IPS-11a (cell line): ENCODE measurements around the gene SSR2.

Source experiments
- H3K4me3 ChIP-seq: one replicate; pipeline ENCODE4 v1.5.1; 2013; ENCODE audit warnings: low read depth, low read length, control low read depth

Gene SSR2

DNA sequence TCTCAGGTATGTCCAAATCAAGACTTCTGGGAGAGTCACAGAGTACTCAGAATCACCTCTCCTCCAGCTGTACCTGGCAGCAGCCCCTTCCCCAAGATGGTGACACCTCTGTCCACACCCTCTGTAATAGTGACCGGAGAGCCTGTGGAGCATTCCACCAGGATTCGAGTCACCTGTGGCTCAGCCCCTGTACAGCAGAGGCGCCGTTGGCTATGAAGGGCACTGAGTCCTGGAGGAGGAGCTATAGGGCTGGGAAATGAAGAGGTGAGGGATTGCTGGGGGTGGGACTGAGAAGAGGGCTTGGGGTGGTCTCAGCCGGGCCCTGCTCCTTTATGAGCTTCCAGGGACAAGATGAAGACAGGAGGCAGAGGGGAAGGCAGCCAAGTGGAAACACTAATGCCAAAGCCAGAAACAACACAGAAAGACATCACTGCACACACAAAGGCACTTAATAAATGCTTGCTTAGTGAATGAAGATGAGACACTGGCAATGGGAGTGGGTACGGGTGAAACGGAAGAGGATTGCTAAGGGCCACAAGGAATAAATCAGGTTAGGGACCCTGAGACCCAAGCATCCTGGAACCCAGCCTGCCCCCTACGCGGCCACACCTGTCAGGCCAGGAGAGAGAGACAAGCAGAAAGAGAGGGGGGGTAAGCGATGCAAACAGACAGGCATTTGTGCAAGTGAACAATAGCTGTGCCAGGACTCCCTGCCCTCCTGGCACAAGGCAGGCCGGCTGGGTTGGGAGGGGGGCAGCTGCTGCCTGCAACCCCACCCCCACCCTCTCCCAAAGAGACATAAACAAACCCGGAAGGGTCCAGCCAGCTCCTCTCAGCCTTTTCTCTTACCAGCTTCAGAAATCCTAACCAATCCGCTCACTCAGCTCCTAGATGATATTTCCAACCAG lies 46.3 kb downstream of the SSR2 start:
- H3K4me3 ChIP-seq: no peak overlapping the region

DNA sequence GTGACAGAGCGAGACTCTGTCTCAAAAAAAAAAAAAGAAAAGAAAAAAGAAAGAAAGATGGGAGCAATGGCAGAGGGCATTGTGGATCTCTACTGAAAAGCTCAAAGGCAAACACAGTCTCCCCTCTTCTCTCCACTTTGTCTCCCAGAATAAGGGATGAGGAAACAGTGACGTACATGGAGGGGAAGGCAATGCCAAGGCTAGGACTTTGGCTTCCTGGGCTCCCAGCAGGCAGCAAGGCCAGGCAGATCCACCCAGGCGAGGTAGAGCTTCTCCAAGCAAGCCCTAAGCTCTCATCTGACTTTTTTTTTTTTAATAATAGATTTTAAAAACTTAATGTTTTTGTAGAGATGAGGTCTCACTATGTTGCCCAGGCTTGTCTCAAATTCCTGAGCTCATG lies 47.0 kb downstream of the SSR2 start:
- no peak overlapping the region for H3K4me3 ChIP-seq

DNA sequence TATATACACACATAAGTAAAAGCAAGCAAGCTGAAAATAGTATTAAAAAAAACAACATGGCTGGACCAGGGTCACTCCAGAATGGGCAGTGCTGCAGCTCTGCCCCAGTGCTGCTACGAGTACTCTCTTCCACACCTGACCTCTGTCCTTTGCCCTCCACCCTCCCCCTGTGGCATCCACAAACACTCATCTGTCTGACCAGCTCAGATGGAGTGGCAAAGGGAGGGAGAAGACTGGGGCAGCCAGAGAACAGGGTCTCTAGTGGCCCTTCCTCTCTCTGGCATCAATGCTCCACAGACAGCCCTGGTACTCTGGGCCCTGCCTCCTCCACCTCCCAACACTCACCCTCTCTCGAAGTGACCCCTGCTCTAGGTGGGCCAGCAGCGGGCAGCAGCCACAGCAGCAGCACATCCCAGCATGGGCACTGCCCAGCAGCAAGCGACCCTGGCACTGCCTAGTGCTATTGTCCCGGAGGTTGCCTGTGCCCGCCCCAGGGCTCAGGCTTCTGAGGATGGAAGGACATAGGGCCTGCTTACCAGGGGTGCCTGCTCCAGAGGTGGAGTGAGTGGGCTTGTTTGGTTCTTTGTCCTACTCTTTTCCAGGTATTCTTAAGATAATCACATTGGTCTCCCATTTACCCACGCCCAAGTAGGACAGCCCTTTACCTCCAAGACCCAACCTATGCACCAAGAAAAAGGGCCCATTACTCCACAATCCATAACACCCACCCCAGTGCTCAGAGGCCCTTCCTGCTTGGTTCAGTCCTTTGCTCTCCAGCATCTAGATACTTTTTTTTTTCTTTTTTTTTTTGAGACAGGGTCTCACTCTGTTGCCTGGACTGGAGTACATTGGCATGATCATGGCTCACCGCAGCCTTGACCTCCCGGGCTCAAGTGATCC lies 48.6 kb downstream of the SSR2 start:
- no peak overlapping the region for H3K4me3 ChIP-seq

DNA sequence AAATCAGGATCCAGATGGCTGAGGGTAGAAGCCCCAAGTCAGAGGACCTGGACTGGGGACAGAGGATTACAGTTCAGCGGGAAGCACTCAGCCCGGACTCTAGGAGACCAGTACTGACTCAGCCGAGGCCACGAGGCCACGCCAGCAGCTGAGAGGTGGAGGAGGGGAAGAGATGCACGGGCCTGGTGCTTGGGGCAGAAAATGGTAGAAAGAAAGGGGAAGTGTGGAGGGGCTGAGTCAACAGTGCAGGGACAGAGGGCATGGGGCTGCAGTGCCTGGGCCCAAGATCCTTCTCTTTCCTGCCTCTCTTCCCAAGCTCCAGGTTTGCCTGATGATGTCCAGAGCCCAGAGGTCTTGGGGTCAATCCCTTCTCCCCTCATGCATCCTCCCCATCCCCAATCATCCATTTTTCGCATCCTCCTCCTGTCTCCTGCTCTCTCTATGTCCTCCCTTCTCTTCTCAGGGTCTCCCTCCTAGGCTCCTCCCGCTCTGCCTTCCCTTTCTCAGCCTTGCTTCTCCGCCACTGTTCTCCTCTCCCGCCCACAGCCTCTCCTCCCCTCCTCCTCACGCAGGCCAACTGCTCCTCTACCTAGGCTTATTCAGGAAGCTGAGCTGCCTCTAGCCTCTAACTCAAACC lies 50.1 kb downstream of the SSR2 start:
- H3K4me3 ChIP-seq: no peak overlapping the region

DNA sequence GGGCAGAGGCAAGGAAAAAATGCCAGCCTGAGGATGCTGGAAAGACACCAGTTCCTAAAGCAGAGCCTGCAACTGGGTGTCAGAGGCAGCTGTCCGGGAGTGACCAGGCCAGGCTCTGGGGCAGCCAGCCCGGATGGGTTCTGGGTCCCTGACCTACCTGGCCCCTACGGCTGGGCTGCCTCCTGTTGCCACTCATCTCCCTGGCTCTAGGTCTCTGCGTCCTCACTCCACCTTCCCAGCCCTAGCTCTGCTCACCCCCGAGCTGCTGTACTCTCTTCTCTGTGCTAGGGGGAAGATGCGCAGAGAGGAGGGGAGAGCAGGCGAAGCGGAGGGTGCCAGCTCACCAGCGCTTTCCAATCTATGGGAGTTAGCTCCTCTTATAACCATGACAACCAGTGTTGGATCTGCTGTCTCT lies 51.4 kb downstream of the SSR2 start:
- no peak overlapping the region for H3K4me3 ChIP-seq

DNA sequence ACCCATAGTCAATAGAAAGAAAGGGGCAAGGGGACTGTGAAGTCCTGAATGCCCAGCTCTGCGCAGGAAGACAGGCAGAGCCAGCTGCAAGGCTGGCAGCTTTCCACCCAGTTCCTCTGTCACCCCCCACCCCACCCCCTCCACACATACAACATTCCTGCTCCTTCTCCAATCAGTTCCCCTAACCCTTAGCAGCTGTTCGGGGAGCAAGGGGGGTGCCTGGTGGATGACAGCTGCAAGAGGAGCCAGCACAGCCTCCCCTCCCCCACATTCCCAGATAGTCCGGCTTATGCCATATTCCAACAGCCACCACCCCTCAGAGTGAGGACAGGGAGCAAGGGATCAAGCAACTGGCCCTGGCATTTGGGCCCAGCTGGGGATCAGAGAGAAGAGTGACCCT lies 52.1 kb downstream of the SSR2 start:
- no peak overlapping the region for H3K4me3 ChIP-seq

DNA sequence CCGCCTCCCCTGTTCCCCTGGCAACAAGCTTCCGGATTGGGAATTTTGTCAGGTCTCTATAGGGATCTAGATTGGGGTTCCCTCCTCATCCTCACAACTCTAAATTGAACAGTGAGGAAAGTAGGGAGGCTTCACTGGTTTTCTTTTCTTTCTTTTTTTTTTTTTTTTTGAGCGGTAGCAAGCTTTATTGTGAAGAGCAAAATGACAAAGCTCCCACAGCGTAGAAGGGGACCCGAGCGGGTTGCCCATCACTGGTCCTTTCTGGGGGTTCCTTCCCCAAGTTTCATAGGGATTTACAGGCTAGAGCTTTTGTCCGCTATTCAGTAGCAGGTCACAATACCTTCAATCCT lies 52.7 kb downstream of the SSR2 start:
- no peak overlapping the region for H3K4me3 ChIP-seq

DNA sequence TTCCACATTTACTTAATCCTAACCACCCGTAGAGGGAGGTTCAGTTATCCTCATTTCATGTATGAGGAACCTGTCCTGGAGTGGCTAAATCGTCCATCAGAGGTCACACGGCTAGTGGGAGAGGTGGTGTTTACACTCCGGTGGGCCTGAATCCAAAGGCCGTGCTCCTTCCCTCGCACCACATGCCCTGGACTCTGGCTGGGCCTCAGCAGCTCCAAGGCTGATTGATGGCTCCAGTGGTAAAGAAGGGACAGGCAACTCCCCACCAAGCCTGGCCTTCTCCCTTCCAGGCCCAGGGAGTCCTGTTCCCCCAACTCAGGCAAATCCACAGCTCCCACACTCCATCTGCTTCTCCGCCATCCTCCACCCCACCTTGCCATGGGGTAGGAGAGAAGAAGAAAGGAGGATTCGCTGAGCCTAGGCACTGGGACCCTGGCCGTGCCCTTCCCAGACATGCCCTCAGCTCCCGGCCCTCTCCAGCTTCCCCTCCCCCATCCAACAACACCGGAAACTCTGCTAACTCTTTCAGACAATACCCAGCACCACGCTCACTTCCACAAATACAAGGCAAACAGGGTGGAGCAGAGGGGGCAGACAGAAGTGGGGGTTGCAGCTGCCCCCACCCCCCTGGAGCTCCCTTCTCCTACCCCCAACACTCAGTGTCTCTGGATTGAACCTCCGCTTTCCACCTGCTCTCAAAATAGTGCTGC lies 53.3 kb downstream of the SSR2 start:
- no peak overlapping the region for H3K4me3 ChIP-seq

DNA sequence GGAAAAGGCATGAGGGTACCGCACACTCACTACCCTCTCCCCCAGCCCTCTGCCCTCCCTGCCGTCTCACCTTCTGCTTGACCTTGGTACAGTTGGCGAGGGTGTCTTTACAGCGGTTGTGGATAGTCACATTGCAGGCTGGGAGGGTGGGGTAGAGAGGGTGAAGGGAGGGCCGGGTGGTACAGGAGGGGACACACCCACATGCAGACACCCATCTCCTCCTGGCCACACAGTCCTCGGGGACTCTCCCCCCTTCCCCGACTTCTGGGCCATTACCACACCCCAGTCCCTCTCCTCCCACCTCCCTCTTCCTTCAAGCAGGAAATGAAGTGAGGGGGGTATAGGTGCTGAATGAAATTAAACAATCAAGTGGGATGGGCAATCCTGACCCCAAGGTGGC lies 54.0 kb downstream of the SSR2 start:
- no peak overlapping the region for H3K4me3 ChIP-seq

DNA sequence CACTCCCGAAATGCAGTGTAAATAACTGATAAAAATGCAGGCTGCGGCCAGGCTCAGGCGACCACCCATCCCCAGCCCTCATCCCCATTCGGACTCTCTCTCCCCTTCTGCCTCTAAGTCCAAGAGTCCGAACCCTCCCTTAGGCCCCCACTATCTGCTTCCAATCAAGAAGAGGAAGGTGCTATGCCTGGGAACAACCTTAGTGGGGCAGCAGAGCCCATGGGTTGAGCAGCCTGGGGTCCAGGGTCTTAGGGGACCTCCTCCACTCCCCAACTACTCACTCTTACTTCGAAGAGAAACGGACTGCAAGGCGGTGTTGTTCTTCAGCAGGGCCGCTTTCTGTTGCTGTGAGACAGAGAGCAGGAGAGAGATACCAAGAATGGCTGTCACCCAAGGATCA lies 54.6 kb downstream of the SSR2 start:
- H3K4me3 ChIP-seq: no peak overlapping the region

DNA sequence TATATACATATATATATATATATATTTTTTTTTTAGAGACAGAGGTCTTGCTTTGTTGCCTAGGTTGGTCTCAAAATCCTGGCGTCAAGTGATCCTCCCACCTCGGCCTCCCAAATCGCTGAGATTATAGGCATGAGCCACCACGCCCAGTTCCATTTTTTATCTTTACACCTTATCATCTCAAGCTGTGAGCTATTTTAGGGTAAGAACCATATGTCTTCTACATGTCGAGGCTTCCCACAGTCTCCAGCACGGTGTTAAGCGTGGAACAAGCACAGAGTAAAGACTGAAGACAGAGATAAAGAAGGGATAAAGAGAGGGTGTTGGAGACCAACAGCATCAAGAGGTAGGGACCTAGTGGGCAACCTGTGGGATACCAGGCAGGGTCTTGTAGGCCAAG lies 56.6 kb downstream of the SSR2 start:
- H3K4me3 ChIP-seq: no peak overlapping the region

DNA sequence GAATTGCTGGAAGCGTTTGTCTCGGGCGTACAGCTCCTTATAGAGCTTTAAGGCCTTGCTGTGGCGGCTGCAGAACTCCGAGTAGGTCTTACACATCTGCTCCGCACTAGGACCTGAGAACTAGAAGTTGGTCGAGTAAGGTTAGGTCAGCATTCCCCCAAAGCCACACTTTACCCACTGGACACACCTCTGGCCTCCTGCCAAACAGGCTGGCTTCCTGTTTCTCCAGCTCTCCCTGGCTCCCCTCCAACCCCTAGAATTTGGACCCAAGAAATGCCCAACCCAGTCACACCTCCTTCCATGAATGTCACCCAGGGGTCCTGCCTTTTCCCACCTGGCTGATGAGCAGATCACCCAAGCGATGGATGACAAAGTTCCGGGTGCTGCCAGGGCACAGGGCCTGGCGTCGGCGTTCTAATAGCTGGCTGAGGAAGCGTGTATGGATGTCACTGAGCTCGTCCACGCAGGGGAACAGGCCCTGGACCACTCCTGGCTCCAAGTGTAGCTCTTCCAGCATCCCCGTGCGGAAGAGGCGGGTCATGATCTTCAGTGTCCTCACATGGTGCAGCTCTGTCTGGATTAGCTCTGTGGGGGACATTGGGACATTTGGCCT lies 58.0 kb downstream of the SSR2 start:
- H3K4me3 ChIP-seq: no peak overlapping the region

DNA sequence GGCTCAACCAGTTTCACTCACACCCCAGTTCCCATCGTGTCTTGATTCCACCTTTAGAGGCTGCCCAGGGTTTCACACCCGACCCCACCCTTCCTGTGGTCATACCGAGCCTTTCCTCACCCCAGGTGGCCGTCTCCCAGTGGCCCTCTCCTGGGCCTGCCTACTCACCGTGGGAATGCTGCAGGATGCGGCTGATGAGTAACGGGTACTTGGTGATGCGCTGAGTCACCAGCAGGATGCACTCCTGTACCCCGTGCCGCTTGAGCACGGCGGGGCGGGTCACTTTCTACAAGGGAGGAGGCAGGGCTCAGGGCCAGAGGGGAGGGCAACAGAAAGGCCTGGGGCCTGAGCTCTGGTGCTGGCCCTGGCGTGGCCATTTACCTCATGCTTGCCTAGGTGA lies 58.8 kb downstream of the SSR2 start:
- no peak overlapping the region for H3K4me3 ChIP-seq

DNA sequence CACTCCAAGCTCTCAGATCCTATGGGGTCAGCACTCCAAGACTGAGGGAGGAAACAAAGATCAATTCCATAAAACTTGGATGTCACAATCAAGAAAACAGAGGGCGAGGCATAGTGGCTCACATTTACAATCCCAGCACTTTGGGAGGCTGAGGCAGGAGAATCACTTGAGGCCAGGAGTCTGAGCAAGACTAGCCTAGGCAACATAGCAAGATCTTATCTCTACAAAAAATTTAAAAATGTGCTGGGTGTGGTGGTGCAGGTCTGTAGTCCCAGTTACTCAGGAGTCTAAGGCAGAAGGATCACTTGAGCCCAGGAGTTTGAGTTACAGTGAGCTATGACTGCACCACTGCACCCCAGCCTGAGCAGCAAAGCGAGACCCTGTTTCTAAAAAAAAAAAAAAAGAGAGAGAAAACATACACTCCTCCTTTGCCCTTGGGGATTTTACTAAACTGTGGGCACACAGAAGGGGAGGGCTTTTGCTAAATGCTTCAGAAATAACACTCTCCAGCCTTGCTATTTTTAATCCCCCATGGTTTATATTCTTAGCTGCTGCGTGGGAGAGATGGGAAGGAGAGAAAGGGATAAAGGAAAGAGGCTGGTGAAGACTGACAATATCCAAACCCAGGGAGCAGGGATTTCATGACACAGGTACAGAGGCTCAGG lies 60.5 kb downstream of the SSR2 start:
- H3K4me3 ChIP-seq: no peak overlapping the region
